Cerebellar nuclear complex (tissue), 1 donor: ENCODE results near the gene PLPPR1.
"Not testable (repeated sequence)": the region's sequence is repeated elsewhere in the genome, so short reads cannot be mapped to it uniquely, and the experiment has no call there.

Source experiments
- DNase-seq, 2 experiments: peaks; one replicate each; lab custom pipeline; 2025; lab: John Stamatoyannopoulos, UW

PLPPR1 gene

GRCh38 chr9:101028346-101029314, at the start of gene PLPPR1:
Gene PLPPR1 (plus strand): TSS chr9:101028727.
- peak in 1 of 2 experiments; percentile 7 for DNase-seq

GRCh38 chr9:100989731-100990130, 38.8 kb upstream of the PLPPR1 start:
- DNase-seq, result no peak

- no peak for DNase-seq
Measured at GRCh38 chr9:100990605-100991381, 37.7 kb upstream of the PLPPR1 start.

- no peak for DNase-seq
Measured at GRCh38 chr9:100992632-100993031, 35.9 kb upstream of the PLPPR1 start.

GRCh38 chr9:100999906-101000544, 28.5 kb upstream of the PLPPR1 start:
- DNase-seq, result no peak

GRCh38 chr9:101005246-101005645, 23.3 kb upstream of the PLPPR1 start:
- no peak for DNase-seq

- DNase-seq, result no peak
Measured at GRCh38 chr9:101014566-101014965, 14.0 kb upstream of the PLPPR1 start.

- no peak for DNase-seq
Measured at GRCh38 chr9:101018467-101018866, 10.1 kb upstream of the PLPPR1 start.

- no peak for DNase-seq
Measured at GRCh38 chr9:101022704-101023103, 5.8 kb upstream of the PLPPR1 start.

GRCh38 chr9:101025940-101026339, 2.6 kb upstream of the PLPPR1 start:
- DNase-seq, result no peak

- no peak for DNase-seq
Measured at GRCh38 chr9:101026824-101027223, 1.7 kb upstream of the PLPPR1 start.

GRCh38 chr9:101027236-101027635, 1.3 kb upstream of the PLPPR1 start:
- DNase-seq, result no peak

GRCh38 chr9:101027733-101028345, 688 bp upstream of the PLPPR1 start:
- no peak for DNase-seq

GRCh38 chr9:101029315-101030085, 973 bp downstream of the PLPPR1 start:
- no peak for DNase-seq

GRCh38 chr9:101030086-101030391, 1.5 kb downstream of the PLPPR1 start:
- DNase-seq, result no peak

- DNase-seq, result no peak
Measured at GRCh38 chr9:101032426-101032825, 3.9 kb downstream of the PLPPR1 start.

- DNase-seq, result no peak
Measured at GRCh38 chr9:101034222-101034621, 5.7 kb downstream of the PLPPR1 start.

- no peak for DNase-seq
Measured at GRCh38 chr9:101035098-101035497, 6.6 kb downstream of the PLPPR1 start.

GRCh38 chr9:101037430-101037829, 8.9 kb downstream of the PLPPR1 start:
- DNase-seq, result no peak

- no peak for DNase-seq
Measured at GRCh38 chr9:101038488-101038887, 10.0 kb downstream of the PLPPR1 start.

- not testable (repeated sequence) for DNase-seq
Measured at GRCh38 chr9:101039581-101039980, 11.1 kb downstream of the PLPPR1 start.
